Hepatocyte (in vitro differentiated cells): ENCODE measurements around the gene PTPRC.

Source experiments
- CTCF ChIP-seq: fragments of 200-600 bp; sonication (generic); IDR thresholded peaks from 2 replicates; pipeline ENCODE4 v1.5.1; 2016; ENCODE audit warnings: antibody characterized with exemption, mild to moderate bottlenecking; ENCODE audit not compliant: poor library complexity
- EZH2 ChIP-seq: fragments of 200-600 bp; sonication (generic); IDR thresholded peaks from 2 replicates; pipeline ENCODE4 v1.6.1; 2016; ENCODE audit warnings: antibody characterized with exemption, mild to moderate bottlenecking, borderline replicate concordance
- EZH2phosphoT487 ChIP-seq: fragments of 200-600 bp; sonication (generic); IDR thresholded peaks from one replicate; pipeline ENCODE4 v1.6.1; 2018; ENCODE audit warnings: antibody characterized with exemption, mild to moderate bottlenecking, low read depth, moderate library complexity; ENCODE audit not compliant: unreplicated experiment, severe bottlenecking

- TF ChIP-seq CTCF (no peak), EZH2 (no peak), EZH2phosphoT487 (no peak)
Measured at GRCh38 chr1:198631292-198631691, 7.5 kb upstream of the PTPRC start.
